ENCODE data around the gene CNKSR2.

Gene CNKSR2

DNA sequence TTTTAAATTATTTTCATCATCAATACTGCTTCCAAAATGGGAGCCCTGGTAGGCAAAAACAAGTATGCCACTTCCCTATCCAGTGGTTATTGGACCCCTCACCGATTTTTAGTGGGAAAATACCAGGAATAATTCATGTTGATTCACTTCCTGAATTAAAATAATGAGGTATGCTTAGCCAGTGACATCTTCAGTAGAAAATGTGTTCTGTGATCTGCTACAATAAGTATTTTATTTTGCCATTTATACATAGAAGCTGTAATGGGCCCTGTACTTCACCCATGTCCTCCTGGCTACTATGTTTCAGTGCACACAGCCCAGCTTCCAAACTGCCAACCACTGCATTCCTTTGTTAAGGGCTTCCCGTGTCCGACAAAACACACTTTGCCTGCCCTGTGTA lies 324.9 kb downstream of the CNKSR2 start:
- Histone ChIP-seq H3K79me2 (ENCODE audit: low read length) (no peaks in the 10 kb centered on the region), H3K9me3 (ENCODE audit: insufficient read depth, low read length) (no peaks in the 10 kb centered on the region), H3K9ac (ENCODE audit: low read length) (no peak overlapping the region), H3K4me3 (ENCODE audit: low read length) (no peak overlapping the region), H3K36me3 (replicated peaks; ENCODE audit: low read depth, low read length) (no peaks in the 10 kb centered on the region), H3K4me2 (ENCODE audit: low read length) (no peak overlapping the region), H3K27ac (ENCODE audit: low read length) (no peak overlapping the region), H3K27me3 (ENCODE audit: low read depth, low read length) (no peaks in the 10 kb centered on the region), H2AFZ (ENCODE audit: low read depth, low read length) (no peak overlapping the region), H3K4me1 (ENCODE audit: low read length) (peaks cover 11% of the 10 kb centered on the region), H4K20me1 (ENCODE audit: insufficient read depth, low read length) (no peaks in the 10 kb centered on the region)
- TF ChIP-seq EZH2phosphoT487 (IDR thresholded peaks at IDR 0.05; ENCODE audit: low read depth) (no peak), CTCF (IDR thresholded peaks at IDR 0.05; ENCODE audit: low read depth, low read length) (no peak)

DNA sequence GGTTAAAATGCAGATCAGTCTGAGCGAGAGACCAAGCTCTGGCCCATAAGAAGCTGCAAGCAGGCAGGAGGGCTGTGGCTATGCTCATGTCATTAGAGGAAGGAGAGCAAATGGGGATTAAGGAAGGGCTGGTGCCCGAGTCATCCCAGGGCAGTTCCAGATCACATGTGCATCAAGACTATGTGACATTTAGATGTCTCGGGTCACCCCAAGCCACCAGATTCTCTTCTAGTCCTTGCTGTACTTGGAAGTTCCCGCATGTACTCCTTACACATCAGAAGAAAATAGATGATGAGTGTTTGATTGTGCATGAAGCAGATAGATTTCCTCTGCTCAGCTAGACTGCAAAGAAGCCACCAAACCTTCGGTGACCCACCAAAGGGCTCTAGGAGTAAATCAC lies 326.1 kb downstream of the CNKSR2 start:
- H3K9ac ChIP-seq (ENCODE audit: low read length), result no peak overlapping the region
- peaks cover 11% of the 10 kb centered on the region for H3K4me1 ChIP-seq (ENCODE audit: low read length)
- no peaks in the 10 kb centered on the region for H3K9me3 ChIP-seq (ENCODE audit: insufficient read depth, low read length)
- no peak overlapping the region for H3K27ac ChIP-seq (ENCODE audit: low read length)
- no peaks in the 10 kb centered on the region for H3K27me3 ChIP-seq (ENCODE audit: low read depth, low read length)
- H3K4me2 ChIP-seq (ENCODE audit: low read length), result no peak overlapping the region
- no peaks in the 10 kb centered on the region for H3K36me3 ChIP-seq (replicated peaks; ENCODE audit: low read depth, low read length)
- H2AFZ ChIP-seq (ENCODE audit: low read depth, low read length), result no peak overlapping the region
- H4K20me1 ChIP-seq (ENCODE audit: insufficient read depth, low read length), result no peaks in the 10 kb centered on the region
- TF ChIP-seq EZH2phosphoT487 (IDR thresholded peaks at IDR 0.05; ENCODE audit: low read depth) (no peak), CTCF (IDR thresholded peaks at IDR 0.05; ENCODE audit: low read depth, low read length) (no peak)
- H3K79me2 ChIP-seq (ENCODE audit: low read length), result no peaks in the 10 kb centered on the region
- no peak overlapping the region for H3K4me3 ChIP-seq (ENCODE audit: low read length)

- no peak overlapping the region for H3K4me3 ChIP-seq (ENCODE audit: low read length)
- H3K36me3 ChIP-seq (replicated peaks; ENCODE audit: low read depth, low read length), result no peaks in the 10 kb centered on the region
- H3K9ac ChIP-seq (ENCODE audit: low read length), result no peak overlapping the region
- no peak overlapping the region for H3K27ac ChIP-seq (ENCODE audit: low read length)
- H3K4me1 ChIP-seq (ENCODE audit: low read length), result peaks cover 11% of the 10 kb centered on the region
- H3K27me3 ChIP-seq (ENCODE audit: low read depth, low read length), result no peaks in the 10 kb centered on the region
- no peaks in the 10 kb centered on the region for H4K20me1 ChIP-seq (ENCODE audit: insufficient read depth, low read length)
- no peaks in the 10 kb centered on the region for H3K9me3 ChIP-seq (ENCODE audit: insufficient read depth, low read length)
- H3K79me2 ChIP-seq (ENCODE audit: low read length), result no peaks in the 10 kb centered on the region
- TF ChIP-seq EZH2phosphoT487 (IDR thresholded peaks at IDR 0.05; ENCODE audit: low read depth), result no peak
- TF ChIP-seq CTCF (IDR thresholded peaks at IDR 0.05; ENCODE audit: low read depth, low read length), result no peak
- no peak overlapping the region for H3K4me2 ChIP-seq (ENCODE audit: low read length)
- H2AFZ ChIP-seq (ENCODE audit: low read depth, low read length), result no peak overlapping the region
These were observed 326.7 kb downstream of the CNKSR2 start for GRCh38 chrX:21700967-21701366.

DNA sequence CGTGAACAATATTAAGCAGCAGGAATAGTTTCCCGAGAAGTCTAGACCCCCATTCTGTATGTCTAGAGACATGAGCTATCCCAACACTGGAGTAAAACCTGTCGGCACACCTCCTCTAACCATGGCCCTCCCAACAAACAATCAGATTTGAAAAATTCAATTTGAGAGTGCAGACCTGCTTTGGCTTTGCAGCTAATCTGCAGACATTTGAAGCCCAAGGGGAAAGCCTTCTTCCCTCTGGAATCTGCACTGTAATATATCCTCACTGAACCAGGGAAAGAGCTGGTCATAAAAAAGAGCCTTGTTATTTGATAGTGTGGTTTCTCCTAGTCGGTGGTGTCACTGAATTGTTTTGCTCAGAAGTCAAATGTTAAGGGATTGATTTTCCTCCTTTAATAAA lies 328.5 kb downstream of the CNKSR2 start:
- H4K20me1 ChIP-seq (ENCODE audit: insufficient read depth, low read length), result no peaks in the 10 kb centered on the region
- no peak overlapping the region for H3K27ac ChIP-seq (ENCODE audit: low read length)
- no peaks in the 10 kb centered on the region for H3K36me3 ChIP-seq (replicated peaks; ENCODE audit: low read depth, low read length)
- H3K79me2 ChIP-seq (ENCODE audit: low read length), result no peaks in the 10 kb centered on the region
- no peaks in the 10 kb centered on the region for H3K27me3 ChIP-seq (ENCODE audit: low read depth, low read length)
- no peak for TF ChIP-seq CTCF (IDR thresholded peaks at IDR 0.05; ENCODE audit: low read depth, low read length)
- TF ChIP-seq EZH2phosphoT487 (IDR thresholded peaks at IDR 0.05; ENCODE audit: low read depth), result no peak
- no peak overlapping the region for H2AFZ ChIP-seq (ENCODE audit: low read depth, low read length)
- no peak overlapping the region for H3K9ac ChIP-seq (ENCODE audit: low read length)
- no peak overlapping the region for H3K4me3 ChIP-seq (ENCODE audit: low read length)
- H3K4me1 ChIP-seq (ENCODE audit: low read length), result peaks cover 10% of the 10 kb centered on the region
- H3K4me2 ChIP-seq (ENCODE audit: low read length), result no peak overlapping the region
- no peaks in the 10 kb centered on the region for H3K9me3 ChIP-seq (ENCODE audit: insufficient read depth, low read length)

All from OCI-LY3 (cell line).